ENCODE results near the gene BFAR. TPM values are rescaled to one million over a fixed set of nuclear protein-coding genes. Genes with fewer than 3 reads are reported as not detected.
A peak's percentile ranks its signal among the peaks of the same experiment; 100 is the strongest.
"Not testable (repeated sequence)": the region's sequence is repeated elsewhere in the genome, so short reads cannot be mapped to it uniquely, and the experiment has no call there.

The BFAR gene
- polyA plus RNA-seq, 1 of the 3 experiments (the other 2 are of a cell fraction) = 48.3 TPM

GRCh38 chr16:14629919-14630619 lies 2.7 kb upstream of the BFAR start, which contains the start of gene PARN (continued):
- TF ChIP-seq REST (IDR thresholded peaks at IDR 0.05; ENCODE audit: low read depth, low read length) (no peak), EP300 (IDR thresholded peaks at IDR 0.05; ENCODE audit: borderline replicate concordance in 1 of 2, low read depth in 1 of 2, low read length in 1 of 2) (peak in 1 of 2 experiments; percentile 26; a peak in 1 of 4 replicates), SMC3 (IDR thresholded peaks at IDR 0.05; ENCODE audit: low read depth, low read length) (no peak), FOSL2 (IDR thresholded peaks at IDR 0.05; ENCODE audit: borderline replicate concordance, low read depth) (no peak), CHD2 (IDR thresholded peaks at IDR 0.05; ENCODE audit: low read length, partially characterized antibody) (no peak), RAD21 (IDR thresholded peaks at IDR 0.05; ENCODE audit: low read length) (no peak), IRF3 (IDR thresholded peaks at IDR 0.05; ENCODE audit: low read depth, low read length) (no peak), RFX5 (IDR thresholded peaks at IDR 0.05; ENCODE audit: low read length) (no peak), EZH2phosphoT487 (IDR thresholded peaks at IDR 0.05; ENCODE audit: borderline replicate concordance, low read depth) (no peak), SIN3A (IDR thresholded peaks at IDR 0.05; ENCODE audit: borderline replicate concordance, low read depth, low read length) (no peak; the same call in 1 of the 2 replicates), ELF1 (IDR thresholded peaks at IDR 0.05) (peak; percentile 95), ZBTB33 (IDR thresholded peaks at IDR 0.05; ENCODE audit: borderline replicate concordance, low read depth) (no peak), USF1 (IDR thresholded peaks at IDR 0.05; ENCODE audit: borderline replicate concordance, low read depth) (no peak)

GRCh38 chr16:14630620-14631330 lies 2.0 kb upstream of the BFAR start:
- H3K27me3 ChIP-seq (ENCODE audit: insufficient read depth); H3K9me3 ChIP-seq; CTCF ChIA-PET; DNase-seq; POLR2A ChIA-PET; H3K9me2 ChIP-seq: not testable (repeated sequence)
- H3K79me2 ChIP-seq (ENCODE audit: insufficient read depth) = peaks cover 65% of the 10 kb centered on the region
- peaks cover 11 to 30% of the 10 kb centered on the region in 2 experiments for H3K36me3 ChIP-seq (replicated peaks in 1 of 2; ENCODE audit: control insufficient read depth in 1 of 2, insufficient read depth in 2 of 2, low read length in 1 of 2)
- H3K4me2 ChIP-seq = peak overlapping the region; percentile 68
- H3F3A ChIP-seq (replicated peaks; ENCODE audit: insufficient read depth) = peaks cover 11% of the 10 kb centered on the region
- H3K27ac ChIP-seq (ENCODE audit: low read depth in 2 of 2, low read length in 1 of 2) = peak overlapping the region; percentile 79 to 82
- H3K4me3 ChIP-seq (ENCODE audit: low read depth in 2 of 2, low read length in 1 of 2) = peak overlapping the region; percentile 24 to 77; a peak in 2 of 4 replicates
- peaks cover 12 to 17% of the 10 kb centered on the region in 2 experiments; a peak in 3 of 4 replicates for H3K4me1 ChIP-seq (ENCODE audit: control insufficient read depth in 1 of 2, insufficient read depth in 2 of 2, low read depth in 1 of 2, low read length in 1 of 2)
- peak overlapping the region; percentile 81; the same call in 1 of the 2 replicates for H2AFZ ChIP-seq (ENCODE audit: low read depth)
- 84% methylated on average over 29 of the region's 29 CpGs for WGBS (ENCODE audit: low lambda C conversion rate)
- H3K9ac ChIP-seq = peak overlapping the region; percentile 97; the same call in 1 of the 2 replicates
- H4K20me1 ChIP-seq (ENCODE audit: insufficient read depth) = peaks cover 23% of the 10 kb centered on the region
